Right kidney (tissue), 1 donor: ENCODE measurements around the gene MIR17HG.
A peak's percentile ranks its signal among the peaks of the same experiment; 100 is the strongest.
"Not testable (repeated sequence)": the region's sequence is repeated elsewhere in the genome, so short reads cannot be mapped to it uniquely, and the experiment has no call there.

ENCODE experiments used
- DNase-seq: peaks from one replicate; pipeline ENCODE4 v3.0.0-alpha.2; 2016

The MIR17HG gene

GRCh38 chr13:91347996-91348905 is 764 bp downstream of the MIR17HG start:
- peak; percentile 75 for DNase-seq

- peak; percentile 92 for DNase-seq
Measured at GRCh38 chr13:91348906-91349435, 1.5 kb downstream of the MIR17HG start.

DNA sequence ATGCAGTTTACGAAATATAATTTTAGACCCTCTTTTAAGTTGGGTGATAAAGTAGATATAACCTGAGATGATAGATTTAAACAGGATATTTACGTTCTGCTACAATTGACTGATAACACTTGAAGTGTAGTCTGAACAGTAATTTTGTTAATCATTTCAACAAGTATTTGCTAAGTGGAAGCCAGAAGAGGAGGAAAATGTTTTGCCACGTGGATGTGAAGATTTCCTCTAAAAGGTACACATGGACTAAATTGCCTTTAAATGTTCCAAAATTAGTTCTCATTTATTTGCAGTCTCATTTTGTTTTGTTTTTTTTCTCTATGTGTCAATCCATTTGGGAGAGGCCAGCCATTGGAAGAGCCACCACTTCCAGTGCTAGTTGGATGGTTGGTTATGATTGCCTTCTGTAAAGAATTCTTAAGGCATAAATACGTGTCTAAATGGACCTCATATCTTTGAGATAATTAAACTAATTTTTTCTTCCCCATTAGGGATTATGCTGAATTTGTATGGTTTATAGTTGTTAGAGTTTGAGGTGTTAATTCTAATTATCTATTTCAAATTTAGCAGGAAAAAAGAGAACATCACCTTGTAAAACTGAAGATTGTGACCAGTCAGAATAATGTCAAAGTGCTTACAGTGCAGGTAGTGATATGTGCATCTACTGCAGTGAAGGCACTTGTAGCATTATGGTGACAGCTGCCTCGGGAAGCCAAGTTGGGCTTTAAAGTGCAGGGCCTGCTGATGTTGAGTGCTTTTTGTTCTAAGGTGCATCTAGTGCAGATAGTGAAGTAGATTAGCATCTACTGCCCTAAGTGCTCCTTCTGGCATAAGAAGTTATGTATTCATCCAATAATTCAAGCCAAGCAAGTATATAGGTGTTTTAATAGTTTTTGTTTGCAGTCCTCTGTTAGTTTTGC is 2.8 kb downstream of the MIR17HG start:
- no peak for DNase-seq

DNA sequence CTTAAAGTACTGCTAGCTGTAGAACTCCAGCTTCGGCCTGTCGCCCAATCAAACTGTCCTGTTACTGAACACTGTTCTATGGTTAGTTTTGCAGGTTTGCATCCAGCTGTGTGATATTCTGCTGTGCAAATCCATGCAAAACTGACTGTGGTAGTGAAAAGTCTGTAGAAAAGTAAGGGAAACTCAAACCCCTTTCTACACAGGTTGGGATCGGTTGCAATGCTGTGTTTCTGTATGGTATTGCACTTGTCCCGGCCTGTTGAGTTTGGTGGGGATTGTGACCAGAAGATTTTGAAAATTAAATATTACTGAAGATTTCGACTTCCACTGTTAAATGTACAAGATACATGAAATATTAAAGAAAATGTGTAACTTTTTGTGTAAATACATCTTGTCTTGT is 3.6 kb downstream of the MIR17HG start:
- DNase-seq, result no peak

DNA sequence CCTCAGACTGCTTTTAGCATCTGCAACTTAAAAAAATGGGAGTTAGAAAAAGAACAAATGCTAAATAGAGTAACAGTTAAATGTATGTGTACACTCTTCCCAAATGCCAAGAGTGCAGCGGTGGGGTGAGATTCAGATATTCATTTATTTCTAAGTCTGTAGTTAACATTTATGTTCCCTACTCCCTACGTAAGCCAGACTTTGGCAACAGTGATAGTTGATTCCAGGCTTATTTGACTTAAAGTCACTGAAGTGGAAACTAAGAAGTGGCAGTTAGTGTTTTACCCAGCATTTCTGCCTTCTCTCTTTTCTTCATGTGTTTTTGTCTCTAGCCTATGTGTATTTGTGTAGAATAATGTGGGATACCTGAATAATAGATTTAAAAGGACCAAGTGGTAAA is 4.5 kb downstream of the MIR17HG start:
- DNase-seq, result no peak

DNA sequence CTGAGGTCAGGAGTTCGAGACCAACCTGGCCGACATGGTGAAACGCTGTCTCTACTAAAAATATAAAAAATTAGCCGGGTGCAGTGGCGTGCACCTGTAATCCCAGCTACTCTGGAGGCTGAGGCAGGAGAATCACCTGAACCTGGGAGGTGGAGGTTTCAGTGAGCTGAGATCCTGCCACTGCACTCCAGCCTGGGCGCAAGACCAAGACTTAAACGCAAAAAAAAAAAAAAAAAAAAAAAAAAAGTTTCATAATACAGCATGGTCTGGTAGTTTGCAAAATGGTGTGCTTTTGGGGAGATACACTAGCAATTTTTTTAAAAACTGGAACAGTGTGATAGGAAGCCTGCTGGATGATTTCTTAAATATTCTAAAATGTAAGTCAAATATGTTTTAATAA is 5.4 kb downstream of the MIR17HG start:
- not testable (repeated sequence) for DNase-seq

- DNase-seq, result no peak
Measured at GRCh38 chr13:91353494-91353893, 6.0 kb downstream of the MIR17HG start.

GRCh38 chr13:91355099-91355825 is 7.8 kb downstream of the MIR17HG start:
- DNase-seq, result no peak

DNA sequence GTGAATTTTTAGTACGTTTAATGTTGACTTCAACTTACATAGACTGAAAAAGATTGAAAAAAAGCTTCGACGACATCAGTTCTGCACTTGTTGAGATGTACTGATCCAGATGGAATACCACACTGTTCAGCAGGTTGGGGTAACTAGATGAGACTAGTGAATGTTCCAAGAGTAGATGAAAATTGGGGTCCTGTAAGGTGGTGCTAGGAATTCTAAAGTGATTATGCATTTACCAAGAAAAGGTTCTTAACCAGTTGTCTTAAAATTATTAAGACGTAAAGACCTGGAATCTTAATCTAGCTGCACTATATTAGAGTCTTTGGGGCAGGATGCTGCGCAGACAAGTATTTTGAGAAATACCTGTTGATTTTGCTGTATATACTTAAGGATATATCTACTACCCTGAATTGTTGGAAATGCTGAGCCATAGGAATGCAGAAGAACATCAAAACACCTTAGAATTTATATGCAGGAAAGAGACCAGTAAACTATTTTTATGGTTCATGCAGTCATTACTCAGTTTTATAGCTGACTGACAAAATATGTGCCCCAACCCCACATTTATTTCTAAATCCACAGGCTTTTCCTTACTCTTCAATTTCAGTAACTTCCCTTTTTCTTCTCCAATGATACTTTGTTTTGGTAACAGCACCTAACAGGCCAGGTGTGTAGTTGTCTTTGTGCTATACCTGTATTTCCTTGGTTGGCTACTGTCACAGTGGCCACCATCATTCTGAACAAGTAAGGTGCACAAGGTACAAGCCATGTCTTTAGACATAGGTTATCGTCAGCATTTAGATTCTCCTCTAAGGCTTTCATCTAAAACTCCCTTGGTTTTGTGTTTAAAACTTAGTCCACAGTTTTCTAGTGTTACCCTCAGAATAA is 8.6 kb downstream of the MIR17HG start:
- DNase-seq, result no peak

DNA sequence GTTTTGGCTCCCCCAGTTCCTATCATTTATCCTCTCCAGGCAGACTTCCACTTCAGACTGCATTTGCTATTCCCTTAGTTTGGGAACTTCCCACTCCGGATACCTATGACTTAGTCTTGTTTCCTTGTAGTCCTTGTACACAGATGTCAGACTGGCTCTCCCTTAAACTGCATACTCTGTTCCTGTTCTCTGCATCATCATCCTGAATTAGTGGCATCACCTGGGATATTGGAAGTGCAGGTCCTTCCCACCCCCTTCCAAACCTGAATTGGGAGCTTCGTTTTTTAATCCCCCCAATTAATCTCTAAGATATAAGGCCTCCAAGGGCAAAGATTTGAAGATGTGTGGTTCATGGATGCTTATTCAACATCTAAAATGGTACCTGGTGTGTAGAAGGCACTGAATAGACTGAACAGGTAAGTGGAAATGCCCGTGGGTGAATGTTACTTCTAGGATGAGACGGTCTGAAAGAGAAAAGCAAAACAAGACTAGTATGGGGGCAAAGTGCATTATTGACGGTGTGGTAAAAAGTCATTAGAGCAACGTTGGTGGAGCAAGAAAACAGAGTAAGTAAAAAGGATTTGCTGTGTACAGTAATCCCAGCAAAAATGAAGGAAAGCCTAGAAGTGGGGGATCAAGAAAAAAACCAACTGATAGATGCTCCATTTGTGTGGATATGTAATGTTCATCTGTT is 9.6 kb downstream of the MIR17HG start:
- DNase-seq, result no peak

- no peak for DNase-seq
Measured at GRCh38 chr13:91357613-91358386, 10.3 kb downstream of the MIR17HG start.

DNA sequence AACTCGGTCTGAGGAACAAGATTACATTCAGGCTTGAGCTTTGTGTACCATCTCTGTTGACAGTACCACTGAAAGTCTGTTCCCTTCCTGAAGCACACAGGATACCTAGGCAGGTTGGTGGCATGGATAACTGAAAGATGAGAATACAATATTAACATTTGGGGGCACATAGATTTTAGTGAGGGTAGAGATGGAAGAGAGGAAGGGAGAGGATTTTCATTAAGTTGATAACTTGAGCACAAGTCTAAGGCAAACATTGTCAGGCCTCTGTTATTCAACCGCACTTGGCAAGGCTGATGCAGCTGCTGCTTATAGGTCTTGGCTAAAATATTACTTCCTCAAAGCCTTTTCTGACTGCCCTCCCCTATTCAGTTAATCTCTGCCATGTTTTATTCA is 10.9 kb downstream of the MIR17HG start:
- DNase-seq, result no peak

GRCh38 chr13:91359111-91359510 is 11.6 kb downstream of the MIR17HG start:
- DNase-seq, result no peak

GRCh38 chr13:91359631-91360030 is 12.1 kb downstream of the MIR17HG start:
- no peak for DNase-seq

- no peak for DNase-seq
Measured at GRCh38 chr13:91360246-91360751, 12.8 kb downstream of the MIR17HG start.

GRCh38 chr13:91361755-91362271 is 14.3 kb downstream of the MIR17HG start:
- DNase-seq, result no peak

- no peak for DNase-seq
Measured at GRCh38 chr13:91362908-91363307, 15.4 kb downstream of the MIR17HG start.

DNA sequence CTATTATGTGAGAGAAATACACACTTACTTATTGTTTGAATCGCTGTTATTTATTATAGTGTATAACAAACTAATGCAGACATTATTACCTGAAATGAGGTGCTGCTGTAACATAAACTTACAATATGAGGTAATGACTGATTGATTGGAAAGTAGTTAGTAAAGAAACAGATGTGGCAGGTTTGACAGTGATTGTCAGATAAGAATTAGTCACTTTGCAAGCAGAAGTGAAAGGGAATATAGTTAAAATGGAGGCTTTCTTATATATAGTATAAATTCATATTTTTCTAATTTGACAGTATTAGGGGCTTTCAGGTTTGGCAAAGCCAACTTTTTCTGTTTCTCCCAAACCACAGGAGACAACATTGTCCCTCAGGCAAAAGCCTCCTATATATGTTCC is 20.6 kb downstream of the MIR17HG start:
- no peak for DNase-seq
